Posterior vena cava (tissue), 2 donors: ENCODE measurements around the gene DRAP1. TPM values are rescaled to one million over a fixed set of nuclear protein-coding genes. Genes with fewer than 3 reads are reported as not detected.

Experiments used
- DNase-seq: peaks from one replicate; pipeline ENCODE4 v3.0.0-alpha.2; 2020; ENCODE audit warnings: low spot score
- intact Hi-C, 2 donors: fragments of 100-400 bp; cut with DNase I; formaldehyde crosslinking; loops; one replicate each; pipeline versions ENCODE4 v1.14.1 to v1.14.2; 2022 to 2023
- total RNA-seq, 2 donors: library from RNA; stranded (reverse); fragmentation: NEBNext Ultra II Directional; extraction: Animal tissue kit (Norgen Biotek cat#: 25700); gene quantifications; one replicate each; pipeline ENCODE4 v1.2.1, GENCODE V29; 2021
- donor health status: DM: yes; HTN: yes; CAD: no.
- donor health status: DM: yes; HTN: yes; CAD: no.

The DRAP1 gene
- total RNA-seq, 2 donors from 2014 or later, result 76.0 to 92.2 TPM

DNA sequence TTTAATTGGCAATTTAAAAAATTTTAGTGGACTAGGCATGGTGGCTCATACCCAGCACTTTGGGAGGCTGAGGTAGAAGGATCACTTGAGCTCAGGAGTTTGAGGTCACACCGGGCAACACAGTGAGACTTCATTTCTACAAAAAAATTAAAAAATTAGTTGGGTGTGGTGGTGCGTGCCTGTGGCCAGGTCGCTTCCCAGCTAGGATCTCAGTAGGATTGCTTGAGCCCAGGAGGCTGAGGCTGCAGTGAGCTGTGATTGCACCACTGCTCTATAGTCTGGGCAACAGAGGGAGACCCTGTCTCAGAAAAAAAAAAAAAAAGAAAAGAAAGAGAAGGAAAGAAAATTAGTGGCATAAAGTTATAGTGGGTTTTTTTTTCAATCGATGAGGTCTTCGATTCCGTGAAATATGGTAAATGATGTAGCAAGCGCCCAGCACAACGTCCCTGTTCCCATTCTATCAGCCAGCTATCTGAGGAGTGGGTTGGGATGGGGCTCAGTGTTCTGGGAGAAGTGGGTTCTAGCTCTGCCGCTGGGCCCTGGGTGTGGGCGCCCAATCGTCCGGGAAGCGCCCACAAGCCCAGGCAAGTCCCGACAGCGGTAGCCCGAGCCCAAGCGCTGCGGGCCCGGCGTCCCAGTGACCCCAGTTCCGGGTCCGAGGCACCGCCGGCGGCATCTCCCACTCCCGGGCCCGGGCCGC, 20.4 kb upstream of the DRAP1 start:
- no peak for DNase-seq
- intact Hi-C loops, result no loop called here

DNA sequence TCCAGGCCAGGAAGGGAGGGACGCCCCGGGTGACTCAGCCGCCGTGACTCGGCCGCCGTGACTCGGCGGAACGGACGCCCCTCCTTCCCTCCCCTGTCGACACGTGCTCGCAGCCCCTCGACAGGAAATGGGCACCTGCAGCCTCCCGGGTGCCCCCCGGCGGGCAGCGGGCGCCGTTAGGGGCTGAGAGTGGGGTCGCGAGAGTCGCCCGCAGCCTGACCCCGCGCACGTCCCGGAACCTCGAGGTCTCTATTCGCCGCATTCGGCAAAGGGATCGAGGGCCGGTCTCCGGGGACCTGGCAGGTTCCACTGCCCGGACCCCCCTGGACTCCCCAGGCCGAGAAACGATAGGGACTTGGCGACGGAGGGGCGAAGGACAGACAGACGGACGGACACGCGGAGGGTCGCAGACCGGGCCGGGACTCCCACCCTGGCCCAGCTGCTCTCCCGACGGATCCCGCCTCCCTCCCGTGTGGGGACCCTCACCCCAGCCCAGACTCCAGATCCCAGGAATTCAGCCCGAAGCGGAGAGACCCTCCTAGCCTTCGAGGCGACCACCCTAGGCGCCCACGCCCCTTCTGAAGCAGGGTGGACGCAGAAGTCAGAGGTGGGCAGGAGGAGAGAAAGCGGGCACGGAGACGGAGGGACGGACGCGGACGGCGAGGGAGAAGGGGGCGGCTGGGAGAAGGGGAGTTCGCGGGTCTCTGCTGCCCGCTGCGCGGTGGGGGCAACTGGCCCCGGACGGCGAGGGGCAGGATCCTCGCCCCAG, 19.7 kb upstream of the DRAP1 start:
- peak; percentile 95 for DNase-seq
- intact Hi-C loops, result no loop called here

DNA sequence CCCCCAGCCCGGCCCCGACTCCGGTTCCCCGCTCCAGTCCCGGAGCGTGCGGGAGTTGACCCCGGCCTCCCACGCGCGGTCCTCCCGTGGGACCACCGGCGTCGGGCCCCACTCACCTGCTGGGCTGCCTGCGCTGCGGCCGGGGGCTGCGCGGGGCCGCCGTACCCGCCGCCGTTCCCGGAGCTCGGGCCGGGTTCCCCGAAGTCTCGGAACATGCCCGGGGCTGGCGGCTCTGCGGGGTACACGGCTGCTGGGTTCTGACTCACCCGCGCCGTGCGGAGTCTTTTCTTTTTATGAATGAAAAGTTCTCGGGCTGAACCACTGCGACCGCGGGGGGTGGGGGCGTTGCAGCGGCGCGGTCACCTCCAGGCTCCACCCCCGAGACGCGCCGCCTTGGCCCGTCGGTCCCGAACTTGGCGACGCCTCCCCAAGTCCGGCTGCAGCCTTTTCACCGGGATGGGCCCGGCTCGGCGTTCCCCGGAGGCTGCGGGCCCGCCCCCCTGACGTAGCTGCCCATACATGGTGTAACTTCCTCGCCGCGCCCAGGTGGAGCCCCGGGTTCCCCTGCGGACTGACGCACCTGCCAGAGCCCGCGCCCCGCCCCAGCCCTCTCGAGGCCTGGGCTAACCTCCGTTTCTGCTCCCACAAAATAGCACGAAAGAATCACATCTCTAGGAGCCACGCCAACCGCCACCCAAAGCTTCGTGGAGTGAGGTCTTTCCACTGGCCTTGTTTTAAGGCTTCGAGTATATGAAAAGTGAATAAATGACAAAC, 18.9 kb upstream of the DRAP1 start, which contains the start of gene FOSL1:
FOSL1 (minus strand) TSS at position 264 of the 774 bp plus-strand sequence; CDS start at position 215, 49 bp downstream.
- intact Hi-C loops, result no loop called here
- peak; percentile 97 for DNase-seq

DNA sequence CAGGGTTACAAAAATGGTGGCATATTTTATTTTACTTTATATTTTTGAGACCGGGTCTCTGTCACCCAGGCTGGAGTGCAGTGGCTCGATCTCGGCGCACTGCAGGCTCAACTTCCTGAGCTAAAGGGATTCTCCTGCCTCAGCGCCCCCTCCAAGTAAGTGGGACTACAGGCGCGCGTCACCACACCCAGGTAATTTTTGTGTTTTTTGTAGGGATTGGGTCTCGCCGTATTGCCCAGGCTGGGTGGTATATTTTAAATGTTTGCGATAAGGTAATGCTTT, 18.4 kb upstream of the DRAP1 start:
- intact Hi-C loops, result no loop called here
- DNase-seq, result no peak

DNA sequence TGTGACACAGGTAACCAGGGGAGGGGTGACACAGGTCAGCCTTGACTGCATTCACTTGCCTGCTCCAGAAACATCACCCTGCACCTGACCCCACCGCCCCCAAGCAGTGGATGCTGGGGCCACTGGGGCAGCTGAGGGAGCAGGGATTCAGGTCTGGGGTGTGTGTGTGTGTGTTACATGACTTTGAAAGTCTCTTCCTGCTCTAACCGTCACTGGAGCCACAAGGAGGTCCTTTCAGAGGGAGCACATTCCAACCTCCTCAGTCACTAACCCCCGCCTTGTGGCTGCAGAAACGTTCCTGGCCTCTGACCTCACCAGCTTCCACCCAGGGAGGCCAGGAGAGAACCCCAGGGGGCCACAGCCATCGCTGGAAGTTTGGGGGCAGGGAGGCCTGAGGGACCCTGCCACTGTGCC, 16.2 kb upstream of the DRAP1 start:
- DNase-seq, result no peak
- intact Hi-C loops, result no loop called here

DNA sequence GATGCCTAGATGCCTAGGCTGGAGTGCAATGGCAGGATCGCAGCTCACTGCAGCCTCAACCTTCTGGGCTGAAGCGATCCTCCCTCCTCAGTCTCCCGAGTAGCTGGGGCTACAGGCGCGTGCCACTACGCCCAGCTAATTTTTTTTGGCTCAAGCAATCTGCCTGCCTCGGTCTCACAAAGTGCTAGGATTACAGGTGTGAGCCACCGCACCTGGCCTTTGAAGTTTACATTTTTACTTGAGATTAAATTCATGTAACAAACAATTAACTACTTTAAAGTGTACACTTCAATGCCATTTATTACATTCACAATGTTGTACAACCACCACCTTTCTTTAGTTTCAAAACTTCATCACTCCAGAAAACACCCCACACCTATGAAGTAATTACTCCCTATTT, 15.5 kb upstream of the DRAP1 start:
- intact Hi-C loops, result no loop called here
- no peak for DNase-seq

DNA sequence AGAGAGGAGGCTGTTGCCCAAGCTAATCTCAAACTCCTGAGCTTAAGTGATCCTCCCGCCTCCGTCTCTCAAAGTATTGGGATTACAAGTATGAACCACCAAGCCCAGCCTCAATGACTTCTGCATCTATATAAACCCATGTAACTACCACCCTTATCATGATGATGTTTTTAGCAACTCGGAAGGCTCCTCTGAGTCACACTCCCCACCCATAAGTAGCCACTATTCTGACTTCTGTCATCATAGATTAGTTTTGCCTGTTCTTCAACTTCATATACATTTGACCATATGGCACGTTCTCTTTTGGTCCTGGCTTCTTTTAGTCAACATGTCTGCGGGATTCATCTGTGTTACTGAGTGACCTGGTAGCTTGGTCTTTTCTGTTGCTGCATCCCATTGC, 12.6 kb upstream of the DRAP1 start:
- DNase-seq, result no peak
- intact Hi-C loops, result no loop called here

DNA sequence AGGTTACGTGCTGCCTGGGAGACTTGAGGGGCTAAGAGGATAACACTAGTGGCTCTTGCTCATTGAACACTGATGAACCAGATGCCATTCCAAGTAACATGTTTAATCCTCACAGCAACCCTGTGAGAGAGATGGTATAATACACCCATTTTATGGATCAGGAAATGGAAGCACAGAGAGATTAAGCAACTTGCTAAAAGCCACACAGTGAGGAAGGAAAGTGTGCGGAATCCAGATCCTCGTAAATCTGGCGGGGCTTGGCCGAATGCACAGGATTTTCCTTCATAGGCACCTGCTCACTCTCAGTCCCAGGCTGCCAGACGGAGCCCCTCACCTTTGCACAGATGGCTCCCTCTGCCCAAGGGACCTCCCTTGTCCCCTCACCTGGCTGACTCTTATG, 11.3 kb upstream of the DRAP1 start:
- intact Hi-C loops, result no loop called here
- no peak for DNase-seq

DNA sequence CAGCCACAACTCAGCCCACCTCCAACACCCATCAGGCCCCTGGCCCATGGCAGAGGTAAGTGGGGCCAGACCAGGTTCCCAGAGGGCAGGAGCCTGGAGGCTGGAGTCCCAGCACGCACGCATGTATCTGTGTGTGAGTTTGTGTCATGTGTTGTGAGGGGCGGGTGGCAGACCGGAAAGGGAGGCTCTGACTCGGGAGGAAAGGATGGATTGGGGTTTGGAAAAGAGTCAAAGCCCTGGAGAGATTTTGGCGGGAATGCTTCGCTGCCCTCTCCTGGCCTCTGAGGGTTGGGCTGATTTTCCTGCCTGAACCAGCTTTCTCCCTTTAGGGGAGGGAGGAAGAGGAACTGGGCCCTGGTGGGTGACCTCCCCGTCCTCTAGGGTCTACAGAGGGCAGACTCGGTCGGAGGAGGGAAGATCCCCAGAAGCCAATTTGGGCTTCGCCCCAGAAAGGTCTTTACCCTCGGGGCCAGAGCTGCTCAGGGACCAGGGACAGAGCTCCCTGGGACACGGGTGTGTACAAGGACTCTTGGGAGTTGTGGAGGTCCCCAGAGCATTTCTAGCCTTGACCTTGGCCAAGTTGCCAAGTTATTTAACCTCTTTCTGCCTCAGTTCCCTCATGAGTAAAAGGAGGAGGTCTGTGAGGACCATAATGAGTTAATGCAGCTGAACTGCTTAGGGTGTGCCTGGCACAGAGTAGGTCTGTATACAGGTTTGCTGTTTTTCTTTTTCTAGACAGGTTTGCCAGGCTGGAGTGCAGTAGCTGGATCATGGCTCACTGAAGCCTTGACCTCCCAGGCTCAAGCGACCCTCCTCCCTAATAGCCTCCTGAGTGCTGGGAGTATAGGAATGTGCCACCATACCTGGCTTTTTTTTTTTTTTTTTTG, 7.3 kb upstream of the DRAP1 start:
- peak; percentile 90 for DNase-seq
- intact Hi-C loops, result no loop called here

DNA sequence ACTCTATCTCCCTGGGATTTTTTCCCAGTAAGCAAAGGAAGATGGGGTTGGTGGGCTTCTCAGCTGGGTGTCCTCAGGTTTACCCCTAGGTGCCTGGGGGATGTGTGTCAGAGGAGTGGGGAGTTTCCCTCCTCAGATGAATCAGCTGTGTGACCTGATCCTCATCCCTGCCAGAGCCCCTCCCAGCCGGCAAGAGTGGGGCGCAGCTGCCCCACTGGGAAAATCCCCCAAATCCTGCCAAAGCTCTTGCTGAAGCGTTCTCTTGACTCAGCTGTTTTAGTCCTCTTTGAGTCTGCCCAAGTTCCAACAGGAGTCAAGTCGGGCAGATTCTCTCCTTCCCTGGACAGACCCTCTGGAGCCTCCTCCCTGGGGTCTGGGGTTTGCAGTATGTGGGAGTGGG, 6.4 kb upstream of the DRAP1 start:
- peak; percentile 80 for DNase-seq
- intact Hi-C loops, result no loop called here

DNA sequence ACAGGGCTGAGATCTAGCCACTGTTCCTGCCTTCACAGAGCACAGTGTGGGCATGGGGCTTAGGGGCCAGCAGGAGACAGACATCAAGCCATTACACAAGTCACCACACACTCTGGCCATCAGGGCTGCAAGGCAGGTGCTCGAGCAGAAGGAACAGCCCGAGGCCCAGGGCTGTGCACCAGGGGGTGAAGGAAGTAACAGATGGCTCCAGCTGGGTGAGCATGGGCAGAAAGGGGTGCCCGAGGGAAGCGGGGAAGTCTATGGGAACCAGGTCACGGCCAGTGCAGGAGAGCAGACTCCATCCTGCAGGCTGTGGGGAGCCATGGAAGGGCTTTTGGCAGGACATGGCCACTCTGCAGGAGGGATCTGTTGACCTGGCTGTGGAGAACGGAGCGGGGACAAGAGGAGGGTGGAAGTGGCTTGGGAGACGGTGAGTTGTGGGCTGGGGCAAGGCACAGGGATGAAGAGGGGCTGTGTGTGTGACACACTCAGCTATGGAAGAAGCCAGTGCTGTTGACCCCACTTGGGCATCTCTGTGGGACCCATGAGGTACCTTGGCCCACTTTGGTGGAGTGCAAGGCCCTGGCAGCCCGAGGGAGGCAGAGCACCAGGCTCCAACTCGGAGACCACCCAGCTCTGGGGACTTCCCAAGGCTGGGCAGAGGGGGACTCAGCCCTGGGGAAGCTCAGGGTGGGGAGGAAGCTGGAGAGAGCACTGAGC, 4.0 kb upstream of the DRAP1 start:
- no peak for DNase-seq
- intact Hi-C loops, result no loop called here

DNA sequence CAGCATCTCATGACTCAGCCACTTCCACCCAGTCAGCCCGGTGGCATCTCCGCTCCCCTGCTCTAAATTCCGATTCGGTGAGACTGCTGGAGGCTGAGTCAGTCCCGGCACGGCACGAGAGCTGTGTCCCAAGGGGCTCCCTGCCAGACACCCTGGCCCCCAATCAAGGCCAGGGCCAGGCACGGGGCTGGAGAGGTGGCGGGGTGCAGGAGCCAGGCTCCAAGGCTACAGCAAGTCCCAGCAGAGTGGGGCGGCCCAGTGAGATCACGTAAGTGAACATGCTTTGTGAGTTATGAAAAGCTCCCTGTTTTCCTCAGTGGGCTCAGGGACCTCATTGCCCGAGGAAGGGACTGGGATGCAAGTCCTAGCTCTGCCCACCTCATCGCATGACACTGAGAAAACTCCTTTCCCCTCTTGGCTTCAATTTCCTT, 3.4 kb upstream of the DRAP1 start:
- intact Hi-C loops, result no loop called here
- peak; percentile 96 for DNase-seq

DNA sequence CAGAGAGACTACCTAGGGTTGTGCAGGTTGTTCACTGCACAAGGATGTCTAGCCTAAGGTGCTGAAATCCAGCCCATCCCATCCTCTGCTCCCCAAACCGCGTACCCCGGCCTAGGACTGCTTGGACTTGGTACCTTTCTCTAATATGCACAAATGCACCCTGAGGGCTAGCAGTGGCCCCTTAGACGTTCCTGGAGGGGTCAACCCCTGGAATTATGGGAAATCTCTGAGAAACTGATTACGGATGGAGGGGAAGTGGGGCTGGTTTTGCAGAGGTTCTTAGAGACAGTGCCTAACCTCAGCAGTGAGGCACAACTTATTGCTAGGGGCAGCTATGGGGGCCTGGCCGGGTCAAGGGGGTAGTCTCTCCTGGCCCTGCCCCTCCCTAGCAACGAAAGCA, 2.8 kb upstream of the DRAP1 start:
- intact Hi-C loops, result no loop called here
- no peak for DNase-seq

DNA sequence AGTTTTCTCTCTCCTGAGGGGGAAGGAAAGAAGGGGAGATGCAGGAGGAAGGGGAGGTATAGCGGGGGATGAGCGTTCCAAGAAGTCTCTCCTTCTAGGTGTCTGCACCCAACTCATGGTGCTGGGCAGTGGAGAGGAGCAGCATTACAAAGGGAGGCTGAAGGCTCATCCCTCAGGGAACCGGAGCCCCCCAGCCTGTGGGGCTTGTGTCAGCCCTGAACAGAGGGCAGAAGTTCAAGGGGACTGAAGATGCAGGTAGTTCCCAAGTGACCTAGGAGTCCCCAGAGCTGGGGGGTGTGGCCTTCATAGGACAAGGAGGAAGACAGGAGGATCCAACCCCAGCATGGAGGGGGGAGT, 2.2 kb upstream of the DRAP1 start:
- intact Hi-C loops, result no loop called here
- DNase-seq, result no peak

DNA sequence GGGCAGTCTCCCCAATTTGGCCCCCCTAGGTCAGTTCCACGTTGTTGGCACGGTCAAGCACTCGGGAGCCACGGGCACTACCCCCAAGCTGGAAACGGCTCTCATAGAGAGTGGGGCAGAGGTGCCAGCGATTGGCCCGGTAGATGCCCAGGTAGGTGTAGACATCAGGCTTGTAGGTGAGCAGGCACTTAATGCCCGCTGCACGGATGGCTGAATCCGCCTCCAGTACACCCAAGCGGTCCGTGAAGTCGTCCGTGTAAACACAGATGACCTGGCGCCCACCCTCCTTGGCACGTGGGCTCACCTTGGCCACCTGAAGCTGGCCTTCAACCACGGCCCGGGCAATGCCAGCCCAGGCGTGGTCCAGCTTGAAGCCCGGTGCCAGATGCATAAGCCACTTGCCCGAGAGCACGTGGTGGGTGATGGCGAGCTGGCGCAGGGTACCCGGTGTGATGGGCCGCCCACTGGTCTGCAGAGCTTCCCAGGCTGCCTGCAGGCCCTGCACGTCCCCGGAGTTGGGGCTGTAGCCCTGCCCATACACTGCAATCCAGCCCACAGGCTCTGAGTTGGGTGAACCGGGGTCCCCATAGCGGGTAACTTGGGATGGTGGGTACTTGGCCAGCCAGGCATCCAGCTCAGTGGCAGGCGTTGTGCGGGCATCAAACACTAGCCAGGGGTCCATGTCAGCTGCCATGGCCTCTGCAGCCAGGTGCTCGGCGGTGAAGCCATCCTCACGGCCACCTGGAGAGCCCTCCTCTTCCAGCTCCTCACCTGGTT, 1.6 kb upstream of the DRAP1 start:
- peak; percentile 78 for DNase-seq

DNA sequence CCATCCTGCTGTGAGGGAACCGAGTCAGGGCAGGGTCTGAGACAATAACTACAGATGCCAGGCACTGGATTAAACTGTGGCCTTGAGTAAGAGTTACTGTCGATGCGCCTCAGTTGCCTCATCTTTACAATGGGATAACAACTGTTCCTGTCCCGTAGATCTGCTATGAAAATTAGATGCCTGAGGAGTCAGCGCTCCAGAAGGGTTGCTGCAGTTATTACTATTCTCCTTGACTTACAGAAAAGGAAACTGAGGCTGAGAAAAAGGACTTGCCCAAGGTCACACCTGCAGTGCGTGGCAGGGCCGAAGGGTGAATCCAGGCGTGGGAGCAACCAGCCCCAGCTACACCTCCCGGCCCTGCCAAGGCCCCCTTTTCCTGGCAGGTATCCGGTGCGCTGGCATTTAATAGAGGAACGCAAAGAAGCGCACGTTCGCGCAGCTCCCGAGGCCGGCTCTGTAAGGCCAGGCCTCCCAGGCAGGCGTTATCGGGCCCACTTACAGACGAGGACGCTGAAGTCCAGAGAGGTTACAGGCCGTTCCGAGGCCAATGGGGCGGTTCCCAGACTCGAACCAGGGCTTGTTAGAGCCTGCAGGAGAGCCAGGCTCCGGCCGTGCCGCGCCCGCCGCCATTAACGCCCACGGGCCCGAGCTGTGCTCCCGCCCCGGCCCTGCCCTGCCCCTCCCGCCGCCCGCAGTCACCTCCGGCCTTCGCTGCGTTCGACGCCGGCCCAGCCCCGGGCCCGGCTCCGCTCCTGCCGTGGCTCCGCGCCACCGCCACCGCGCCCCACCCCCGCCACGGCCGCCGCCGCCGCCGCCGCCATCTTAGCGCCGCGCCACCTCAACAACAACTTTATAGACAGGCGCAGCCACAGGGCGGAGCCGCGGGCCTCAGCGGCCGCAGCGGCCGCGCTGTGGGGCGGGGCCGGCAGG, 750 bp upstream of the DRAP1 start, which contains the start of gene C11orf68:
C11orf68 (minus strand) TSS at position 852 of the 930 bp plus-strand sequence; CDS start at position 821, 31 bp downstream.
- no peak for DNase-seq
- intact Hi-C loops, result no loop called here

More for the DNA sequence above, 1.6 kb upstream of the DRAP1 start:
- intact Hi-C loops, result no loop called here
